Activated T-helper 2 cell treated with anti-CD3 and anti-CD28 coated beads, Interferon-gamma antibody, Interleukin-2, Interleukin-4, amounts not matched to agents 10 μg/mL and 5 μg/mL and 100 μg/mL, durations not matched to agents 14 hours and 24 hours and 36 hours (primary cell): ENCODE data around the gene STK24. TPM values are rescaled to one million over a fixed set of nuclear protein-coding genes. Genes with fewer than 3 reads are reported as not detected.

Experiments used
- DNase-seq: peaks from one replicate; pipeline ENCODE4 v3.0.0; 2021; ENCODE audit warnings: low spot score
- H3K27ac Mint-ChIP-seq: one replicate; pipeline ENCODE4 v1.8.0; 2021; ENCODE audit warnings: mixed read lengths
- H3K27me3 Mint-ChIP-seq: one replicate; pipeline ENCODE4 v1.8.0; 2021; ENCODE audit warnings: low read depth, mixed read lengths
- H3K36me3 Mint-ChIP-seq: one replicate; pipeline ENCODE4 v1.8.0; 2021; ENCODE audit warnings: low read depth, mixed read lengths
- H3K4me1 Mint-ChIP-seq: one replicate; pipeline ENCODE4 v1.8.0; 2021; ENCODE audit warnings: low read depth, mixed read lengths
- H3K4me3 Mint-ChIP-seq: one replicate; pipeline ENCODE4 v1.8.0; 2021; ENCODE audit warnings: low read depth, mild to moderate bottlenecking, moderate library complexity, mixed read lengths
- H3K9me3 Mint-ChIP-seq: one replicate; pipeline ENCODE4 v1.8.0; 2021; ENCODE audit warnings: mixed read lengths
- intact Hi-C: fragments of 100-400 bp; cut with micrococcal nuclease; formaldehyde crosslinking; loops from one replicate; pipeline ENCODE4 v1.15.1; 2023
- total RNA-seq: library from RNA; stranded (reverse); gene quantifications from 2 replicates; pipeline ENCODE4 v1.2.3, GENCODE V29; 2022

Gene STK24
- total RNA-seq, 1 donor from 2014 or later, result 127 TPM

GRCh38 chr13:98483601-98484288 lies 93.2 kb downstream of the STK24 start:
- Mint-ChIP-seq H3K4me3 (no peak overlapping the region), H3K36me3 (peaks cover 25% of the 10 kb centered on the region), H3K27me3 (no peaks in the 10 kb centered on the region), H3K27ac (peak overlapping the region; percentile 25), H3K9me3 (no peaks in the 10 kb centered on the region), H3K4me1 (peaks cover 60% of the 10 kb centered on the region)
- intact Hi-C loops, result no loop called here
- DNase-seq, result no peak

DNA sequence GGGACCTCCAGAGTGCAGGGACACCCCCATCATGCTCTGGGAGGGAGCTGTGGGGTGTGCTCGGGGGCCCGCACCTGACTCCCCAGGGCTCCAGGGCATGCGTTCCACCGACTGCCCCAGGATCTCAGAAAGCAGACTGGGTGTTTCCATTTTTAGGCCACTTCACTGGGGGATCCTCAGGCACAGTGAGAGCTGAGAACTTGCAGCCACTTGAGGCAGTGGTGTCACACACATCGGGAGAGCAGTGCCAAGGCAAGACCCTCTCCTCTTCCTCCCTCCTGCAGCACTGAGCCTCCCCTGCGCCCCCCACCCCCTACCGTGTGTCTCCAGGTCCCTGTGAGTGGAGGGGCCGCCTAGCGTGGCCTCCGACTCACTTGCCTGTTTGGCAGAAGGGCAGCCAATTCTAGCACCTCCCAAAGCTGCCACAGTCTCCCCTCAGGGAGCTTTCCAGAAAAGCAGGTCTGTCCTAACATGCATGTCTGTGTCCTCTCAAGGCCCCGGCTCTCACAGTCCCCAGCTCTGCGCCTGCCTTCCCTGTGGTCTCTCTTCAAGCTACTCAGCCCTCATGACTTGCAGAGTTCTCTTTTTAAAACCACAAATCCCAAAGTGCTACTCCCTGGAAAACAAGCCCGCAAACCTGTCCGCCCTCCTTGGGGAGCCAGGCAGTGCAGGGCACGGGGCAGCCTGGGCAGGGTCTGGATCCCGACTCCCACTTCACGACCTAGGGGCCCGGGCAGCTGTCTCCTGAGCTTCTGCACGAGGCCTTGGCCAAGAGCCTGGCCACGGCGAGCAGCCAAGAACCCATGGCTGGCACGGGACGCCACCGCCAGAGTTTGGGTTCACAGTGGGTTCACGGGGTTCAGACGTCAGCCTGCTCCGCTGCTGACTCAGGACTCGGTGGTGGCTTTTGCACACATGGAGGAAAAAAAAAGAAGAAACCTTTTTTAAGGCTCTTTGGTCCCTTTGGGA lies 94.1 kb downstream of the STK24 start:
- no peak for DNase-seq
- intact Hi-C loops, result no loop called here
- H3K4me1 Mint-ChIP-seq, result peaks cover 64% of the 10 kb centered on the region
- H3K27me3 Mint-ChIP-seq, result no peaks in the 10 kb centered on the region
- H3K9me3 Mint-ChIP-seq, result no peaks in the 10 kb centered on the region
- peaks cover 34% of the 10 kb centered on the region for H3K36me3 Mint-ChIP-seq
- H3K4me3 Mint-ChIP-seq, result no peak overlapping the region
- no peak overlapping the region for H3K27ac Mint-ChIP-seq

GRCh38 chr13:98480915-98481877 lies 95.7 kb downstream of the STK24 start:
- H3K4me1 Mint-ChIP-seq, result peaks cover 68% of the 10 kb centered on the region
- intact Hi-C loops, result no loop called here
- no peak for DNase-seq
- H3K4me3 Mint-ChIP-seq, result no peak overlapping the region
- peaks cover 46% of the 10 kb centered on the region for H3K36me3 Mint-ChIP-seq
- H3K27me3 Mint-ChIP-seq, result no peaks in the 10 kb centered on the region
- peak overlapping the region; percentile 81 for H3K27ac Mint-ChIP-seq
- no peaks in the 10 kb centered on the region for H3K9me3 Mint-ChIP-seq

- no peaks in the 10 kb centered on the region for H3K9me3 Mint-ChIP-seq
- DNase-seq, result no peak
- peaks cover 47% of the 10 kb centered on the region for H3K36me3 Mint-ChIP-seq
- intact Hi-C loops, result no loop called here
- H3K4me1 Mint-ChIP-seq, result peaks cover 63% of the 10 kb centered on the region
- no peak overlapping the region for H3K27ac Mint-ChIP-seq
- no peaks in the 10 kb centered on the region for H3K27me3 Mint-ChIP-seq
- no peak overlapping the region for H3K4me3 Mint-ChIP-seq
Observed at GRCh38 chr13:98479496-98480003, 97.4 kb downstream of the STK24 start.

DNA sequence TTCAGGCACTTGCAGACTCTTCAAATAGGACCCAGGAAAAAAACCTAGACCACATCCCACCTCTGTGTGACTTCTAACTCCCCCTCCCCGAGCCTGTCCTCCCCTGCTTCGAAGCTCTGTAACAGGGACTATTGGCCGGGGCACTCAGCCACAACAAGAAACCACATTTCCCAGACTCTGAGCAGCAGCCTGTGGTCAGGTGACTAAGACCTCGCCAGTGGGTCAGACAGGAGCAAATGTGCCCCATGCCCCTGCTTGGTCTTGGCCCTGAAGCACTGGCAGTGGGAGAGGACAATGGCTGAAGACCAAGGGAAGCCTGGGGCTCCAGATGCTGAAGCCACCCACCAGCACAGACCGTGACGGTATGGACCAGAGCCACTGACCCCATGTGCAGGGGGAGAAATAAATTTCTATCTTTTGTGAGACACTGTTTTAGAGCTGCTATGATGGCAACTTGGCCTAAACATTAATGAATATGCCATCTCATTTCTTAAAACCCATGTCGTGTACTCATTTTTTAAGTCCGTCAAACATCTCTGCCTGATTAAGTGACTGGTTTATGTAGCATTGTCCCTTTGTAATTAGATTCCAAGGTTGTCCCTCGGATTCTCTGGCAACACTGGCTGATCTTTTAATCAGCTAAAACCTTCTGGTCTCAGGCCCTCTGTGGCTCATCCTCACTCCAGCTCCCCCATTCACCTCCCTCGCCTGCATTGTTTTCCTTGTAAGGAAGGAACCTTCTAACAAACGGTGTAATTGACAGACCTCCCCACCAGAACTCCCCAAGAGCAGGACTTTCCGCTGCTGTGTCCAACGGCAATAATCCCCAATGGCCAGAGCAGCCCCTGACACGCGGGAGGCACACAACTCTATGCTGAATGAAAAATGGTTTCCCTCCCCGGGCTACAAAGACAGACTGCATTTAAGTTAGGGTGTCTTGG lies 98.4 kb downstream of the STK24 start:
- Mint-ChIP-seq H3K9me3 (no peaks in the 10 kb centered on the region), H3K36me3 (peaks cover 56% of the 10 kb centered on the region), H3K4me1 (peaks cover 58% of the 10 kb centered on the region), H3K27me3 (no peaks in the 10 kb centered on the region), H3K27ac (no peak overlapping the region), H3K4me3 (peak overlapping the region; percentile 4)
- intact Hi-C loops, result no loop called here
- no peak for DNase-seq

GRCh38 chr13:98476538-98476966 lies 100.4 kb downstream of the STK24 start:
- Mint-ChIP-seq H3K4me1 (peaks cover 63% of the 10 kb centered on the region), H3K9me3 (peaks cover 4% of the 10 kb centered on the region), H3K27me3 (no peaks in the 10 kb centered on the region), H3K4me3 (peak overlapping the region; percentile 72), H3K27ac (peak overlapping the region; percentile 92), H3K36me3 (peaks cover 71% of the 10 kb centered on the region)
- DNase-seq, result peak; percentile 87
- intact Hi-C loops, result loop anchor here (1.0 to 2.0 kb wide), 8 partner anchors 33 to 551 kb away; no protein-coding TSS in a partner anchor

DNA sequence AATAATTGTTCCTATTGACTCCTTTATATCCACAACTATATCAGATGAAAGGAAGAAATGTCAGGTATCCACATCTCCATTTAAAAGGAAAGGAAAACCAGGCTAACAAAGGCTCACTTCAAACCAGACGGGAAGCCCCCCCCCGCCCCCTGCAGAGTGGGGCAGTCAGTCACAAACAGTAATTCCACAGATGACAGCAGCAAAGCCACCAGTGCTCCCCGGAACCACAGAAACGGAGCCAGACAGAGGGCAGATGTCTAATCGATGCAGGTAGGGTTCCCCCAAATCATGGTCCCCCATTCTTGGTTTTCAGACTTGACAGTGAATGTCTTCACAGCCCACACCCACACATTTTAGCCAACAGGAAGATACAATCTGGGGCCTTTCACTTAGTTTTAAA lies 100.8 kb downstream of the STK24 start:
- peak; percentile 62 for DNase-seq
- Mint-ChIP-seq H3K27me3 (no peaks in the 10 kb centered on the region), H3K36me3 (peaks cover 71% of the 10 kb centered on the region), H3K27ac (peak overlapping the region; percentile 92), H3K4me1 (peaks cover 64% of the 10 kb centered on the region), H3K4me3 (peak overlapping the region; percentile 72), H3K9me3 (peaks cover 4% of the 10 kb centered on the region)
- intact Hi-C loops, result loop anchor here (1.0 to 2.0 kb wide), 8 partner anchors 33 to 551 kb away; no protein-coding TSS in a partner anchor

GRCh38 chr13:98475522-98475921 lies 101.4 kb downstream of the STK24 start:
- Mint-ChIP-seq H3K27ac (no peak overlapping the region), H3K36me3 (peaks cover 71% of the 10 kb centered on the region), H3K4me3 (no peak overlapping the region), H3K27me3 (no peaks in the 10 kb centered on the region), H3K4me1 (peaks cover 61% of the 10 kb centered on the region), H3K9me3 (peaks cover 4% of the 10 kb centered on the region)
- intact Hi-C loops, result no loop called here
- no peak for DNase-seq

GRCh38 chr13:98474761-98475160 lies 102.1 kb downstream of the STK24 start:
- peaks cover 60% of the 10 kb centered on the region for H3K4me1 Mint-ChIP-seq
- H3K27ac Mint-ChIP-seq, result no peak overlapping the region
- no peak overlapping the region for H3K4me3 Mint-ChIP-seq
- DNase-seq, result no peak
- no peaks in the 10 kb centered on the region for H3K27me3 Mint-ChIP-seq
- peaks cover 4% of the 10 kb centered on the region for H3K9me3 Mint-ChIP-seq
- H3K36me3 Mint-ChIP-seq, result peaks cover 72% of the 10 kb centered on the region
- intact Hi-C loops, result no loop called here

- intact Hi-C loops, result no loop called here
- Mint-ChIP-seq H3K36me3 (peaks cover 72% of the 10 kb centered on the region), H3K4me1 (peaks cover 56% of the 10 kb centered on the region)
Observed at GRCh38 chr13:98474292-98474691, 102.6 kb downstream of the STK24 start.

DNA sequence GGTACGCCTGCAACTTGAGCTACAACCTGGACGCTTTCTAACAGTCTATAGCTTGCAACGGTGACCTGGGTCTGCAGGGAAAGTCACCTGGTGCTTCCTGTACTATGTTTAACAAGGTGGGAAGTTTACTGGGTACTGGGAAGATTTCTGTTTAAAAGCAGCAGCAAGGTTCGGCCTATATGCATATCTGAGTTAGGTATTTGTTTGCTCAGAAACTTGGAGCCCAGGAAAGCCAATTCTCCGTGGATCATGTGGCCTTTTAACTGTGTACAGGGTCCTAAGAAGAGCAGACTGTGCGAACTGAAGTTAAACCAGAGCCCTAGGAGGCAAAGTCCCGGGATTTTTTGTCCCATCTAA lies 103.1 kb downstream of the STK24 start:
- Mint-ChIP-seq H3K9me3 (peaks cover 4% of the 10 kb centered on the region), H3K27me3 (no peaks in the 10 kb centered on the region), H3K4me1 (peaks cover 53% of the 10 kb centered on the region), H3K4me3 (no peak overlapping the region), H3K36me3 (peaks cover 71% of the 10 kb centered on the region), H3K27ac (no peak overlapping the region)
- no peak for DNase-seq
- intact Hi-C loops, result no loop called here

More at GRCh38 chr13:98474292-98474691, 102.6 kb downstream of the STK24 start:
- no peak for DNase-seq
- Mint-ChIP-seq H3K4me3 (no peak overlapping the region), H3K27ac (no peak overlapping the region), H3K9me3 (peaks cover 4% of the 10 kb centered on the region), H3K27me3 (no peaks in the 10 kb centered on the region)
